ENCODE results near the gene TBX20. TPM values are rescaled to one million over a fixed set of nuclear protein-coding genes. Genes with fewer than 3 reads are reported as not detected.
"Not testable (repeated sequence)": the region's sequence is repeated elsewhere in the genome, so short reads cannot be mapped to it uniquely, and the experiment has no call there.

Gene TBX20
- total RNA-seq, 1 experiment from 2014 or later: not detected

GRCh38 chr7:35191571-35191970 is 62.3 kb downstream of the TBX20 start:
- H3K79me2 ChIP-seq (ENCODE audit: low read length); H3K4me1 ChIP-seq (ENCODE audit: low read length); H3K4me3 ChIP-seq (ENCODE audit: low read length); H4K20me1 ChIP-seq (ENCODE audit: insufficient read depth, low read depth, low read length); H3K9ac ChIP-seq (ENCODE audit: low read length); DNase-seq; H3K9me3 ChIP-seq (ENCODE audit: low read length); H3K27me3 ChIP-seq (ENCODE audit: low read length); H3K36me3 ChIP-seq (ENCODE audit: insufficient read depth, low read length); H3K9me2 ChIP-seq (replicated peaks; ENCODE audit: insufficient read depth, low read length); H3K4me2 ChIP-seq (ENCODE audit: low read depth, low read length, poor library complexity, severe bottlenecking); H3K27ac ChIP-seq (ENCODE audit: low read length); H2AFZ ChIP-seq (ENCODE audit: low read length): not testable (repeated sequence)

GRCh38 chr7:35190146-35190773 is 63.6 kb downstream of the TBX20 start:
- H3K4me2 ChIP-seq (ENCODE audit: low read depth, low read length, poor library complexity, severe bottlenecking); H3K9me3 ChIP-seq (ENCODE audit: low read length); H3K79me2 ChIP-seq (ENCODE audit: low read length); H2AFZ ChIP-seq (ENCODE audit: low read length); H3K27ac ChIP-seq (ENCODE audit: low read length); H3K36me3 ChIP-seq (ENCODE audit: insufficient read depth, low read length); DNase-seq; H3K9me2 ChIP-seq (replicated peaks; ENCODE audit: insufficient read depth, low read length); H3K4me3 ChIP-seq (ENCODE audit: low read length); H3K27me3 ChIP-seq (ENCODE audit: low read length); H3K9ac ChIP-seq (ENCODE audit: low read length); H3K4me1 ChIP-seq (ENCODE audit: low read length); H4K20me1 ChIP-seq (ENCODE audit: insufficient read depth, low read depth, low read length): not testable (repeated sequence)

- not testable (repeated sequence) for H4K20me1 ChIP-seq (ENCODE audit: insufficient read depth, low read depth, low read length); DNase-seq; H3K9me2 ChIP-seq (replicated peaks; ENCODE audit: insufficient read depth, low read length); H3K36me3 ChIP-seq (ENCODE audit: insufficient read depth, low read length); H3K4me1 ChIP-seq (ENCODE audit: low read length); H3K9me3 ChIP-seq (ENCODE audit: low read length); H3K27ac ChIP-seq (ENCODE audit: low read length); H3K79me2 ChIP-seq (ENCODE audit: low read length); H3K4me3 ChIP-seq (ENCODE audit: low read length); H3K9ac ChIP-seq (ENCODE audit: low read length); H3K4me2 ChIP-seq (ENCODE audit: low read depth, low read length, poor library complexity, severe bottlenecking); H3K27me3 ChIP-seq (ENCODE audit: low read length); H2AFZ ChIP-seq (ENCODE audit: low read length)
Observed at GRCh38 chr7:35186751-35187150, 67.1 kb downstream of the TBX20 start.

- Histone ChIP-seq H3K27ac (ENCODE audit: low read length) (no peak overlapping the region), H2AFZ (ENCODE audit: low read length) (no peak overlapping the region), H3K4me2 (ENCODE audit: low read depth, low read length, poor library complexity, severe bottlenecking) (no peak overlapping the region), H3K27me3 (ENCODE audit: low read length) (no peaks in the 10 kb centered on the region), H4K20me1 (ENCODE audit: insufficient read depth, low read depth, low read length) (no peaks in the 10 kb centered on the region), H3K9ac (ENCODE audit: low read length) (no peak overlapping the region), H3K79me2 (ENCODE audit: low read length) (no peaks in the 10 kb centered on the region), H3K36me3 (ENCODE audit: insufficient read depth, low read length) (no peaks in the 10 kb centered on the region), H3K4me3 (ENCODE audit: low read length) (no peak overlapping the region), H3K4me1 (ENCODE audit: low read length) (no peaks in the 10 kb centered on the region), H3K9me3 (ENCODE audit: low read length) (no peaks in the 10 kb centered on the region), H3K9me2 (replicated peaks; ENCODE audit: insufficient read depth, low read length) (no peaks in the 10 kb centered on the region)
- DNase-seq: no peak
Observed at GRCh38 chr7:35185908-35186731, 67.8 kb downstream of the TBX20 start.

- not testable (repeated sequence) for H3K9ac ChIP-seq (ENCODE audit: low read length); H3K9me3 ChIP-seq (ENCODE audit: low read length); H3K4me1 ChIP-seq (ENCODE audit: low read length); H3K9me2 ChIP-seq (replicated peaks; ENCODE audit: insufficient read depth, low read length); H3K27me3 ChIP-seq (ENCODE audit: low read length); H3K4me3 ChIP-seq (ENCODE audit: low read length); DNase-seq; H3K4me2 ChIP-seq (ENCODE audit: low read depth, low read length, poor library complexity, severe bottlenecking); H2AFZ ChIP-seq (ENCODE audit: low read length); H4K20me1 ChIP-seq (ENCODE audit: insufficient read depth, low read depth, low read length); H3K27ac ChIP-seq (ENCODE audit: low read length); H3K79me2 ChIP-seq (ENCODE audit: low read length); H3K36me3 ChIP-seq (ENCODE audit: insufficient read depth, low read length)
Observed at GRCh38 chr7:35185578-35185907, 68.4 kb downstream of the TBX20 start.

GRCh38 chr7:35184961-35185360 is 68.9 kb downstream of the TBX20 start:
- not testable (repeated sequence) for H4K20me1 ChIP-seq (ENCODE audit: insufficient read depth, low read depth, low read length); H3K4me1 ChIP-seq (ENCODE audit: low read length); H2AFZ ChIP-seq (ENCODE audit: low read length); H3K9ac ChIP-seq (ENCODE audit: low read length); H3K4me3 ChIP-seq (ENCODE audit: low read length); H3K36me3 ChIP-seq (ENCODE audit: insufficient read depth, low read length); H3K9me3 ChIP-seq (ENCODE audit: low read length); DNase-seq; H3K4me2 ChIP-seq (ENCODE audit: low read depth, low read length, poor library complexity, severe bottlenecking); H3K27ac ChIP-seq (ENCODE audit: low read length); H3K9me2 ChIP-seq (replicated peaks; ENCODE audit: insufficient read depth, low read length); H3K79me2 ChIP-seq (ENCODE audit: low read length); H3K27me3 ChIP-seq (ENCODE audit: low read length)

GRCh38 chr7:35183873-35184503 is 69.9 kb downstream of the TBX20 start:
- not testable (repeated sequence) for H3K9ac ChIP-seq (ENCODE audit: low read length); H3K4me2 ChIP-seq (ENCODE audit: low read depth, low read length, poor library complexity, severe bottlenecking); H4K20me1 ChIP-seq (ENCODE audit: insufficient read depth, low read depth, low read length); H3K4me1 ChIP-seq (ENCODE audit: low read length); H3K27ac ChIP-seq (ENCODE audit: low read length); DNase-seq; H3K9me3 ChIP-seq (ENCODE audit: low read length); H3K36me3 ChIP-seq (ENCODE audit: insufficient read depth, low read length); H2AFZ ChIP-seq (ENCODE audit: low read length); H3K79me2 ChIP-seq (ENCODE audit: low read length); H3K4me3 ChIP-seq (ENCODE audit: low read length); H3K9me2 ChIP-seq (replicated peaks; ENCODE audit: insufficient read depth, low read length); H3K27me3 ChIP-seq (ENCODE audit: low read length)

GRCh38 chr7:35180665-35181064 is 73.2 kb downstream of the TBX20 start:
- H3K9ac ChIP-seq (ENCODE audit: low read length); H3K27ac ChIP-seq (ENCODE audit: low read length); H3K4me2 ChIP-seq (ENCODE audit: low read depth, low read length, poor library complexity, severe bottlenecking); H3K9me2 ChIP-seq (replicated peaks; ENCODE audit: insufficient read depth, low read length); H3K4me1 ChIP-seq (ENCODE audit: low read length); H3K9me3 ChIP-seq (ENCODE audit: low read length); H3K36me3 ChIP-seq (ENCODE audit: insufficient read depth, low read length); DNase-seq; H2AFZ ChIP-seq (ENCODE audit: low read length); H4K20me1 ChIP-seq (ENCODE audit: insufficient read depth, low read depth, low read length); H3K27me3 ChIP-seq (ENCODE audit: low read length); H3K4me3 ChIP-seq (ENCODE audit: low read length); H3K79me2 ChIP-seq (ENCODE audit: low read length): not testable (repeated sequence)
